Keratinocyte (primary cell): ENCODE measurements around the gene BEX3. TPM values are rescaled to one million over a fixed set of nuclear protein-coding genes. Genes with fewer than 3 reads are reported as not detected.
"Not testable (repeated sequence)": the region's sequence is repeated elsewhere in the genome, so short reads cannot be mapped to it uniquely, and the experiment has no call there.

Experiments
- DNase-seq: peaks from one replicate; pipeline ENCODE4 v3.0.0-alpha.2; 2011; ENCODE audit warnings: low read depth, missing footprints, low spot score
- FAIRE-seq: peaks from 2 replicates; lab custom pipeline; 2011; peaks lifted over from hg19 to GRCh38; lab: Jason Lieb, UNC
- H2AFZ ChIP-seq: 2 replicates; pipeline ENCODE4 v1.6.0; 2012; ENCODE audit warnings: low read length, control low read depth, inconsistent platforms; ENCODE audit not compliant: control insufficient read depth
- H3K27ac ChIP-seq: 2 replicates; pipeline ENCODE4 v1.5.1; 2011; ENCODE audit warnings: low read length; ENCODE audit not compliant: control insufficient read depth, insufficient read depth
- H3K27me3 ChIP-seq: 3 replicates; pipeline ENCODE4 v1.6.0; 2011; ENCODE audit warnings: low read length; ENCODE audit not compliant: control insufficient read depth, insufficient read depth; ENCODE audit errors: extremely low read depth
- H3K36me3 ChIP-seq, 2 experiments: 2 replicates in 1 of 2; 3 replicates in 1 of 2; pipeline ENCODE4 v1.5.1; 2011; ENCODE audit warnings: low read length in 2 of 2, mild to moderate bottlenecking in 1 of 2; ENCODE audit not compliant: control insufficient read depth in 2 of 2, insufficient read depth in 2 of 2; ENCODE audit errors: extremely low read depth in 1 of 2
- H3K4me1 ChIP-seq: 3 replicates; pipeline ENCODE4 v1.5.1; 2011; ENCODE audit warnings: low read length; ENCODE audit not compliant: control insufficient read depth, insufficient read depth; ENCODE audit errors: extremely low read depth
- H3K4me2 ChIP-seq: 3 replicates; pipeline ENCODE4 v1.6.0; 2011; ENCODE audit warnings: low read depth, low read length; ENCODE audit not compliant: control insufficient read depth, insufficient read depth; ENCODE audit errors: extremely low read depth
- H3K4me3 ChIP-seq, 3 experiments: fragments of 200-600 bp in 1 of 3; sonication (generic) in 1 of 3; 2 replicates in 2 of 3; 3 replicates in 1 of 3; pipeline ENCODE4 v1.5.1; 2011 to 2016; ENCODE audit warnings: low read length in 3 of 3, mild to moderate bottlenecking in 3 of 3, control low read depth in 2 of 3, inconsistent platforms in 1 of 3, low read depth in 1 of 3, mixed read lengths in 1 of 3, mixed run types in 1 of 3, moderate library complexity in 1 of 3; ENCODE audit not compliant: control insufficient read depth in 2 of 3, insufficient read depth in 2 of 3; ENCODE audit errors: extremely low read depth in 1 of 3
- H3K79me2 ChIP-seq: 2 replicates; pipeline ENCODE4 v1.6.0; 2012; ENCODE audit warnings: low read length; ENCODE audit not compliant: control insufficient read depth, insufficient read depth
- H3K9ac ChIP-seq: 3 replicates; pipeline ENCODE4 v1.6.0; 2011; ENCODE audit warnings: low read length; ENCODE audit not compliant: control insufficient read depth, insufficient read depth; ENCODE audit errors: extremely low read depth
- H3K9me1 ChIP-seq: 3 replicates; pipeline ENCODE4 v1.6.0; 2011; ENCODE audit warnings: low read length; ENCODE audit not compliant: control insufficient read depth, insufficient read depth; ENCODE audit errors: extremely low read depth
- H3K9me3 ChIP-seq: 2 replicates; pipeline ENCODE4 v1.5.1; 2012; ENCODE audit warnings: low read depth, low read length; ENCODE audit not compliant: control insufficient read depth
- H4K20me1 ChIP-seq: 3 replicates; pipeline ENCODE4 v1.6.0; 2011; ENCODE audit warnings: low read length; ENCODE audit not compliant: control insufficient read depth, insufficient read depth; ENCODE audit errors: extremely low read depth
- CTCF ChIP-seq, 3 experiments: IDR thresholded peaks in 1 of 3; conservative IDR thresholded peaks in 1 of 3; optimal IDR thresholded peaks in 1 of 3; 2 replicates in 2 of 3; 3 replicates in 1 of 3; pipeline versions ENCODE3 to v1.5.1; 2011; ENCODE audit warnings: low read length in 3 of 3, mild to moderate bottlenecking in 3 of 3, moderate library complexity in 2 of 3, control low read depth in 1 of 3, inconsistent platforms in 1 of 3; ENCODE audit not compliant: insufficient read depth in 2 of 3; ENCODE audit errors: extremely low read depth in 1 of 3
- EZH2 ChIP-seq: IDR thresholded peaks from one replicate; pipeline ENCODE4 v1.6.1; 2012; ENCODE audit warnings: inconsistent platforms, mild to moderate bottlenecking, low read length, moderate library complexity
- dilution Hi-C: fragments of 300-500 bp; cut with MboI; formaldehyde crosslinking; loops from one replicate; pipeline ENCODE4 v1.7.0; 2020; ENCODE audit warnings: low sequenced_read_pairs; ENCODE audit not compliant: extremely low pct_ligation_motif_present
- polyA plus RNA-seq, 5 experiments: library from polyadenylated mRNA; depleted of rRNA in 3 of 5; stranded (reverse) in 3 of 5; stranded (forward) in 1 of 5; unstranded in 1 of 5; fragments of >200 nt; gene quantifications; 1 replicate in 1 of 5; 2 replicates in 3 of 5; 3 replicates in 1 of 5; pipeline versions ENCODE4 v1.2.1 to v1.2.3, GENCODE V29; 2011 to 2012; ENCODE audit warnings: missing spikeins in 2 of 5, low read depth in 1 of 5, low replicate concordance in 1 of 5

The BEX3 gene
- polyA plus RNA-seq, 1 donor (not counting 4 experiments of a cell fraction or from before 2014, with no cell fraction given), result 264 TPM

GRCh38 chrX:103356858-103357257 is 19.5 kb upstream of the BEX3 start:
- Histone ChIP-seq H3K36me3 (no peaks in the 10 kb centered on the region), H3K4me2 (peak overlapping the region; percentile 70), H3K4me1 (no peaks in the 10 kb centered on the region), H2AFZ (peak overlapping the region; percentile 79), H3K9me3 (no peaks in the 10 kb centered on the region), H3K4me3 (peak overlapping the region; percentile 53 to 82 (median 77)), H3K27me3 (peaks cover 5% of the 10 kb centered on the region), H3K27ac (peak overlapping the region; percentile 79), H3K9ac (peak overlapping the region; percentile 82), H4K20me1 (no peaks in the 10 kb centered on the region), H3K79me2 (peaks cover 12% of the 10 kb centered on the region), H3K9me1 (no peaks in the 10 kb centered on the region)
- DNase-seq, result no peak
- FAIRE-seq, result no peak
- no peak for TF ChIP-seq CTCF (optimal IDR thresholded peaks at IDR 0.05 in 1 of 3, IDR thresholded peaks at IDR 0.05 in 1 of 3, conservative IDR thresholded peaks at IDR 0.05 in 1 of 3; ENCODE audit: extremely low read depth in 1 of 3, insufficient read depth in 2 of 3, low read length in 3 of 3)
- no peak for TF ChIP-seq EZH2
- dilution Hi-C loops, result no loop called here

GRCh38 chrX:103357871-103358270 is 18.5 kb upstream of the BEX3 start:
- Histone ChIP-seq H3K79me2 (peaks cover 12% of the 10 kb centered on the region), H3K4me2 (peak overlapping the region; percentile 70), H3K9me3 (no peaks in the 10 kb centered on the region), H3K36me3 (no peaks in the 10 kb centered on the region), H3K4me1 (no peaks in the 10 kb centered on the region), H3K4me3 (peak overlapping the region in 2 of 3 experiments; percentile 53 to 82), H2AFZ (no peak overlapping the region), H4K20me1 (no peaks in the 10 kb centered on the region), H3K9ac (no peak overlapping the region), H3K27ac (no peak overlapping the region), H3K27me3 (peaks cover 5% of the 10 kb centered on the region), H3K9me1 (no peaks in the 10 kb centered on the region)
- FAIRE-seq (no peak), DNase-seq (no peak)
- TF ChIP-seq CTCF (optimal IDR thresholded peaks at IDR 0.05 in 1 of 3, IDR thresholded peaks at IDR 0.05 in 1 of 3, conservative IDR thresholded peaks at IDR 0.05 in 1 of 3; ENCODE audit: extremely low read depth in 1 of 3, insufficient read depth in 2 of 3, low read length in 3 of 3) (no peak), EZH2 (no peak)
- dilution Hi-C loops, result no loop called here

DNA sequence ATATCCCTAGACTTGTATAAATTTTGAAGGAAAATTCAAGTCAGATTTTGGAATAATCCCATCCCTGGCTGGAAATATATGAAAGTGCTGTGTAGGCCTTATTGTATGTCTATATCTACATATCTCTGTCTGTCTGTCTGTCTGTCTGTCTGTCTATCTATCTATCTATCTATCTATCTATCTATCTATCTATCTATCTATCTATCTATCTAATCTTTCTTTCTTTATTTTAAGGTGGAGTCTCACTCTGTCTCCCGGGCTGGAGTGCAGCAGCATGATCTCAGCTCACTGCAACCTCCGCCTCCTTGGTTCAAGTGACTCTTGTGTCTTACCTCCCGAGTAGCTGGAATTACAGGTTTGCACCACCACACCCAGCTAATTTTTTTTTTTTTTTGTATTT is 16.7 kb upstream of the BEX3 start:
- H3K4me3 ChIP-seq, dilution Hi-C loops, H3K27me3 ChIP-seq, FAIRE-seq, H3K9ac ChIP-seq, H3K36me3 ChIP-seq, H3K4me2 ChIP-seq, H3K27ac ChIP-seq, H3K9me3 ChIP-seq, H3K4me1 ChIP-seq, DNase-seq, H3K9me1 ChIP-seq, H2AFZ ChIP-seq, H4K20me1 ChIP-seq: not testable (repeated sequence)
- peaks cover 12% of the 10 kb centered on the region for H3K79me2 ChIP-seq
